Astrocyte of the cerebellum (primary cell): ENCODE measurements around the gene ZBP1.

Source experiments
- DNase-seq: peaks from one replicate; pipeline ENCODE4 v3.0.0-alpha.2; 2011; ENCODE audit warnings: low read depth
- H3K4me3 ChIP-seq: 2 replicates; pipeline ENCODE4 v1.5.1; 2011; ENCODE audit warnings: mild to moderate bottlenecking, low read depth, low read length, moderate library complexity
- CTCF ChIP-seq: IDR thresholded peaks from 2 replicates; pipeline ENCODE4 v1.5.1; 2012; ENCODE audit warnings: low read length, low read depth, moderate library complexity, mild to moderate bottlenecking; ENCODE audit errors: missing control alignments
- in situ Hi-C: cut with HindIII; loops from 2 replicates; pipeline ENCODE4 v1.10.0; 2017; ENCODE audit warnings: low sequenced_read_pairs

The ZBP1 gene

GRCh38 chr20:57650266-57650665 lies 30.0 kb upstream of the ZBP1 start:
- H3K4me3 ChIP-seq, result no peak overlapping the region
- no peak for DNase-seq
- in situ Hi-C loops, result no loop called here
- no peak for TF ChIP-seq CTCF

- TF ChIP-seq CTCF, result no peak
- in situ Hi-C loops, result loop anchor here (5.0 kb wide), 1 partner anchor 533 kb away; no protein-coding TSS in a partner anchor
- no peak overlapping the region for H3K4me3 ChIP-seq
- DNase-seq, result no peak
These were observed 29.4 kb upstream of the ZBP1 start for GRCh38 chr20:57649617-57650015.

GRCh38 chr20:57648878-57649616 lies 28.8 kb upstream of the ZBP1 start:
- no peak overlapping the region for H3K4me3 ChIP-seq
- no peak for TF ChIP-seq CTCF
- no peak for DNase-seq
- in situ Hi-C loops, result loop anchor here (5.0 kb wide), 1 partner anchor 533 kb away; no protein-coding TSS in a partner anchor

GRCh38 chr20:57647933-57648785 lies 27.9 kb upstream of the ZBP1 start:
- no peak for DNase-seq
- in situ Hi-C loops, result loop anchor here (5.0 kb wide), 1 partner anchor 534 kb away; no protein-coding TSS in a partner anchor
- no peak overlapping the region for H3K4me3 ChIP-seq
- no peak for TF ChIP-seq CTCF

- DNase-seq, result no peak
- in situ Hi-C loops, result loop anchor here (5.0 kb wide), 1 partner anchor 535 kb away; no protein-coding TSS in a partner anchor
- TF ChIP-seq CTCF, result no peak
- no peak overlapping the region for H3K4me3 ChIP-seq
These were observed 27.0 kb upstream of the ZBP1 start for GRCh38 chr20:57647006-57647932.

GRCh38 chr20:57638895-57639236 lies 18.6 kb upstream of the ZBP1 start:
- TF ChIP-seq CTCF, result no peak
- no peak overlapping the region for H3K4me3 ChIP-seq
- in situ Hi-C loops, result no loop called here
- no peak for DNase-seq
